K562 (cell line): ENCODE data around the gene ATP5F1A. TPM values are rescaled to one million over a fixed set of nuclear protein-coding genes. Genes with fewer than 3 reads are reported as not detected.
A peak's percentile ranks its signal among the peaks of the same experiment; 100 is the strongest.

Source experiments
- ETS2 ChIP-seq: IDR thresholded peaks from 2 replicates; pipeline ENCODE4 v1.6.1; 2016; ENCODE audit warnings: borderline replicate concordance, missing genetic modification characterization, mild to moderate bottlenecking, moderate library complexity, missing compliant biosample characterization; ENCODE audit not compliant: poor library complexity, severe bottlenecking
- KHSRP ChIP-seq: fragments of 450-650 bp; IDR thresholded peaks from 2 replicates; pipeline ENCODE4 v1.6.1; 2017
- NEUROD1 ChIP-seq: fragments of 150-350 bp; IDR thresholded peaks from 2 replicates; pipeline ENCODE4 v1.6.1; 2014; ENCODE audit warnings: borderline replicate concordance, low read length, low read depth; ENCODE audit not compliant: partially characterized antibody
- NR2F6 ChIP-seq: fragments of 450-650 bp; formaldehyde crosslinking; IDR thresholded peaks from 2 replicates; pipeline ENCODE4 v1.4.0; 2020; ENCODE audit warnings: mild to moderate bottlenecking
- NRF1 ChIP-seq, 2 experiments: fragments of 450-650 bp; IDR thresholded peaks in 1 of 2; conservative IDR thresholded peaks in 1 of 2; 2 replicates each; pipeline ENCODE4 v1.6.1; 2014; ENCODE audit warnings: mild to moderate bottlenecking in 2 of 2
- RBM25 ChIP-seq: fragments of 200-400 bp; formaldehyde crosslinking; IDR thresholded peaks from 2 replicates; pipeline ENCODE4 v1.6.1; 2018; ENCODE audit warnings: low read length, low read depth, moderate library complexity; ENCODE audit not compliant: severe bottlenecking
- SAFB ChIP-seq: fragments of 200-400 bp; formaldehyde crosslinking; IDR thresholded peaks from 2 replicates; pipeline ENCODE4 v1.6.1; 2017; ENCODE audit warnings: low read depth, low read length, borderline replicate concordance
- TAF7 ChIP-seq: fragments of 450-650 bp; IDR thresholded peaks from 2 replicates; pipeline ENCODE4 v1.6.1; 2016; ENCODE audit warnings: missing genetic modification characterization, missing compliant biosample characterization
- TCF7L2 ChIP-seq: fragments of 150-350 bp; IDR thresholded peaks from 2 replicates; pipeline ENCODE4 v1.6.1; 2016; ENCODE audit warnings: low read depth, mild to moderate bottlenecking, low read length, moderate library complexity
- ZNF121 ChIP-seq: sonication (generic); formaldehyde crosslinking; conservative IDR thresholded peaks from 2 replicates; pipeline ENCODE4 v1.8.0; 2022; ENCODE audit warnings: missing genetic modification reagents
- ZNF143 ChIP-seq: sonication (generic); formaldehyde crosslinking; IDR thresholded peaks from 2 replicates; pipeline ENCODE4 v1.9.0; 2022; ENCODE audit warnings: mild to moderate bottlenecking, missing genetic modification reagents
- ZNF197 ChIP-seq: fragments of 200-800 bp; sonication (Bioruptor generic); IDR thresholded peaks from 2 replicates; pipeline ENCODE4 v1.6.1; 2016; ENCODE audit warnings: low read depth, missing genetic modification characterization, missing compliant biosample characterization
- polyA plus RNA-seq, 8 experiments: library from polyadenylated mRNA; depleted of rRNA in 4 of 8; stranded (reverse) in 5 of 8; unstranded in 3 of 8; fragments of >200 nt; fragmentation: Nextera tagmentation in 2 of 8; fragmentation: Illumina TruSeq in 1 of 8; extraction: Ambion mirVana in 2 of 8; extraction: Trizol in 1 of 8; gene quantifications; 2 replicates each; pipeline versions ENCODE4 v1.2.1 to v1.2.3, GENCODE V29; 2011 to 2014; ENCODE audit warnings: inconsistent platforms in 1 of 8, missing spikeins in 1 of 8
- total RNA-seq, 7 experiments: library from RNA; depleted of rRNA in 6 of 7; stranded (reverse); fragments of >200 nt in 6 of 7; fragmentation: Illumina TruSeq in 2 of 7; extraction: Trizol in 2 of 7; gene quantifications; 2 replicates each; pipeline versions ENCODE4 v1.2.1 to v1.2.3, GENCODE V29; 2011 to 2021; ENCODE audit warnings: low replicate concordance in 1 of 7
- TF ChIP-seq, protein P1 (sequence below): fragments of 200-600 bp; sonication (generic); IDR thresholded peaks from one replicate; pipeline ENCODE4 v1.6.1; 2012; ENCODE audit warnings: mild to moderate bottlenecking, low read depth, low read length, inconsistent platforms
- TF ChIP-seq, protein P2 (sequence below): fragments of 250-450 bp; sonication (Bioruptor Pico); IDR thresholded peaks from 2 replicates; pipeline ENCODE4 v1.4.0; 2020; ENCODE audit warnings: mild to moderate bottlenecking
- TF ChIP-seq, protein P3 (sequence below): fragments of 250-450 bp; sonication (Bioruptor Pico); IDR thresholded peaks from 2 replicates; pipeline ENCODE4 v1.9.0; 2021; ENCODE audit warnings: mild to moderate bottlenecking

ATP5F1A gene
- total and polyA plus RNA-seq, 9 of the 15 experiments (the other 6 are each of a cell fraction or from before 2014, with no cell fraction given), result 377 to 762 (median 490) TPM

DNA sequence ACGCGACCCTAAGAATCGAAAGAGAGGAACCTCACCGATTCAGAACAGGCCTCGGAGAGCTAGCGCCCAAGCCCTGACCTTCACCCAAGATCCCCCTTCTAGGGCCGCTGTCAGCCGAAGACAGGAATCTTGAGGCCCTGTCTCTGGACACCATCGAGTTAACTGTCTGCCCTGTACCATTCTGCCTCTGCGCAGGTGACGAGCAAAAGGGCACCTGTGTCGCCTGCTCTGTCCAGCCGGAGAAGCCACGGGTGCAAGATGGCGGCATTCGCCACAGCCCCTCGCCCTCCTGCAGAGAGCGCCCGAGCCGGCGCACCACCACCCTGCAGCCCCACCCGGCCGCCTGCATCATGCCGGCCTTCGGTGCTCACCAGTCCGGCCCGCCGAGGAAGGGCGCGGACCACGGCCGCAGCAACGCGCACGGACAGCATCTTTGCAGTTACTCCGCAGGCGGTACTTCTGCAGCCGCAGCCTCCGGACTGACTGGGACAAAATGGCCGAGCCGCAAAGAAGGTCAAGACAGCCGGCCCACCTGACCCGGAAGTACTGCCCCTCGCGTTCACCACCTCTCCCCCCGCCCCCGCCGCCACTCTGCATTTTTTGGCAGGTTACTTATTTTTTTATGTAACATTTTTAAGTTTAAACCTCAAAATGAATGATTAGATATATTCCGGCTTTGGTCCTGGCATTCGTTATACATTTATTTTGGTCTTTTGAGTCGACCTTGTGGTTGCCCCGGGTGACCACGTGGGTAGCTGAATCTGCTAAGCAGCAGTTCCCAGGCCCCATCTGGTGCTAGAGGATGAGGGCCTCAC is at the start of gene ATP5F1A (continued):
- TF ChIP-seq, protein P1, sequence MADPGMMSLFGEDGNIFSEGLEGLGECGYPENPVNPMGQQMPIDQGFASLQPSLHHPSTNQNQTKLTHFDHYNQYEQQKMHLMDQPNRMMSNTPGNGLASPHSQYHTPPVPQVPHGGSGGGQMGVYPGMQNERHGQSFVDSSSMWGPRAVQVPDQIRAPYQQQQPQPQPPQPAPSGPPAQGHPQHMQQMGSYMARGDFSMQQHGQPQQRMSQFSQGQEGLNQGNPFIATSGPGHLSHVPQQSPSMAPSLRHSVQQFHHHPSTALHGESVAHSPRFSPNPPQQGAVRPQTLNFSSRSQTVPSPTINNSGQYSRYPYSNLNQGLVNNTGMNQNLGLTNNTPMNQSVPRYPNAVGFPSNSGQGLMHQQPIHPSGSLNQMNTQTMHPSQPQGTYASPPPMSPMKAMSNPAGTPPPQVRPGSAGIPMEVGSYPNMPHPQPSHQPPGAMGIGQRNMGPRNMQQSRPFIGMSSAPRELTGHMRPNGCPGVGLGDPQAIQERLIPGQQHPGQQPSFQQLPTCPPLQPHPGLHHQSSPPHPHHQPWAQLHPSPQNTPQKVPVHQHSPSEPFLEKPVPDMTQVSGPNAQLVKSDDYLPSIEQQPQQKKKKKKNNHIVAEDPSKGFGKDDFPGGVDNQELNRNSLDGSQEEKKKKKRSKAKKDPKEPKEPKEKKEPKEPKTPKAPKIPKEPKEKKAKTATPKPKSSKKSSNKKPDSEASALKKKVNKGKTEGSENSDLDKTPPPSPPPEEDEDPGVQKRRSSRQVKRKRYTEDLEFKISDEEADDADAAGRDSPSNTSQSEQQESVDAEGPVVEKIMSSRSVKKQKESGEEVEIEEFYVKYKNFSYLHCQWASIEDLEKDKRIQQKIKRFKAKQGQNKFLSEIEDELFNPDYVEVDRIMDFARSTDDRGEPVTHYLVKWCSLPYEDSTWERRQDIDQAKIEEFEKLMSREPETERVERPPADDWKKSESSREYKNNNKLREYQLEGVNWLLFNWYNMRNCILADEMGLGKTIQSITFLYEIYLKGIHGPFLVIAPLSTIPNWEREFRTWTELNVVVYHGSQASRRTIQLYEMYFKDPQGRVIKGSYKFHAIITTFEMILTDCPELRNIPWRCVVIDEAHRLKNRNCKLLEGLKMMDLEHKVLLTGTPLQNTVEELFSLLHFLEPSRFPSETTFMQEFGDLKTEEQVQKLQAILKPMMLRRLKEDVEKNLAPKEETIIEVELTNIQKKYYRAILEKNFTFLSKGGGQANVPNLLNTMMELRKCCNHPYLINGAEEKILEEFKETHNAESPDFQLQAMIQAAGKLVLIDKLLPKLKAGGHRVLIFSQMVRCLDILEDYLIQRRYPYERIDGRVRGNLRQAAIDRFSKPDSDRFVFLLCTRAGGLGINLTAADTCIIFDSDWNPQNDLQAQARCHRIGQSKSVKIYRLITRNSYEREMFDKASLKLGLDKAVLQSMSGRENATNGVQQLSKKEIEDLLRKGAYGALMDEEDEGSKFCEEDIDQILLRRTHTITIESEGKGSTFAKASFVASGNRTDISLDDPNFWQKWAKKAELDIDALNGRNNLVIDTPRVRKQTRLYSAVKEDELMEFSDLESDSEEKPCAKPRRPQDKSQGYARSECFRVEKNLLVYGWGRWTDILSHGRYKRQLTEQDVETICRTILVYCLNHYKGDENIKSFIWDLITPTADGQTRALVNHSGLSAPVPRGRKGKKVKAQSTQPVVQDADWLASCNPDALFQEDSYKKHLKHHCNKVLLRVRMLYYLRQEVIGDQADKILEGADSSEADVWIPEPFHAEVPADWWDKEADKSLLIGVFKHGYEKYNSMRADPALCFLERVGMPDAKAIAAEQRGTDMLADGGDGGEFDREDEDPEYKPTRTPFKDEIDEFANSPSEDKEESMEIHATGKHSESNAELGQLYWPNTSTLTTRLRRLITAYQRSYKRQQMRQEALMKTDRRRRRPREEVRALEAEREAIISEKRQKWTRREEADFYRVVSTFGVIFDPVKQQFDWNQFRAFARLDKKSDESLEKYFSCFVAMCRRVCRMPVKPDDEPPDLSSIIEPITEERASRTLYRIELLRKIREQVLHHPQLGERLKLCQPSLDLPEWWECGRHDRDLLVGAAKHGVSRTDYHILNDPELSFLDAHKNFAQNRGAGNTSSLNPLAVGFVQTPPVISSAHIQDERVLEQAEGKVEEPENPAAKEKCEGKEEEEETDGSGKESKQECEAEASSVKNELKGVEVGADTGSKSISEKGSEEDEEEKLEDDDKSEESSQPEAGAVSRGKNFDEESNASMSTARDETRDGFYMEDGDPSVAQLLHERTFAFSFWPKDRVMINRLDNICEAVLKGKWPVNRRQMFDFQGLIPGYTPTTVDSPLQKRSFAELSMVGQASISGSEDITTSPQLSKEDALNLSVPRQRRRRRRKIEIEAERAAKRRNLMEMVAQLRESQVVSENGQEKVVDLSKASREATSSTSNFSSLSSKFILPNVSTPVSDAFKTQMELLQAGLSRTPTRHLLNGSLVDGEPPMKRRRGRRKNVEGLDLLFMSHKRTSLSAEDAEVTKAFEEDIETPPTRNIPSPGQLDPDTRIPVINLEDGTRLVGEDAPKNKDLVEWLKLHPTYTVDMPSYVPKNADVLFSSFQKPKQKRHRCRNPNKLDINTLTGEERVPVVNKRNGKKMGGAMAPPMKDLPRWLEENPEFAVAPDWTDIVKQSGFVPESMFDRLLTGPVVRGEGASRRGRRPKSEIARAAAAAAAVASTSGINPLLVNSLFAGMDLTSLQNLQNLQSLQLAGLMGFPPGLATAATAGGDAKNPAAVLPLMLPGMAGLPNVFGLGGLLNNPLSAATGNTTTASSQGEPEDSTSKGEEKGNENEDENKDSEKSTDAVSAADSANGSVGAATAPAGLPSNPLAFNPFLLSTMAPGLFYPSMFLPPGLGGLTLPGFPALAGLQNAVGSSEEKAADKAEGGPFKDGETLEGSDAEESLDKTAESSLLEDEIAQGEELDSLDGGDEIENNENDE, result no peak
- TF ChIP-seq ETS2 (tag), result no peak
- no peak for TF ChIP-seq NEUROD1
- no peak for TF ChIP-seq TCF7L2
- peak; percentile 61 to 70 for TF ChIP-seq NRF1 (conservative IDR thresholded peaks at IDR 0.05 in 1 of 2, IDR thresholded peaks at IDR 0.05 in 1 of 2)
- no peak for TF ChIP-seq KHSRP
- no peak for TF ChIP-seq ZNF197 (CRISPR knock-in tag)
- TF ChIP-seq, protein P2, sequence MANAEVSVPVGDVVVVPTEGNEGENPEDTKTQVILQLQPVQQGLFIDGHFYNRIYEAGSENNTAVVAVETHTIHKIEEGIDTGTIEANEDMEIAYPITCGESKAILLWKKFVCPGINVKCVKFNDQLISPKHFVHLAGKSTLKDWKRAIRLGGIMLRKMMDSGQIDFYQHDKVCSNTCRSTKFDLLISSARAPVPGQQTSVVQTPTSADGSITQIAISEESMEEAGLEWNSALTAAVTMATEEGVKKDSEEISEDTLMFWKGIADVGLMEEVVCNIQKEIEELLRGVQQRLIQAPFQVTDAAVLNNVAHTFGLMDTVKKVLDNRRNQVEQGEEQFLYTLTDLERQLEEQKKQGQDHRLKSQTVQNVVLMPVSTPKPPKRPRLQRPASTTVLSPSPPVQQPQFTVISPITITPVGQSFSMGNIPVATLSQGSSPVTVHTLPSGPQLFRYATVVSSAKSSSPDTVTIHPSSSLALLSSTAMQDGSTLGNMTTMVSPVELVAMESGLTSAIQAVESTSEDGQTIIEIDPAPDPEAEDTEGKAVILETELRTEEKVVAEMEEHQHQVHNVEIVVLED (CRISPR knock-in tag), result no peak
- no peak for TF ChIP-seq SAFB
- peak; percentile 13; the same call in 1 of the 2 replicates for TF ChIP-seq TAF7
- TF ChIP-seq ZNF143 (CRISPR knock-in tag), result no peak
- TF ChIP-seq, protein P3, sequence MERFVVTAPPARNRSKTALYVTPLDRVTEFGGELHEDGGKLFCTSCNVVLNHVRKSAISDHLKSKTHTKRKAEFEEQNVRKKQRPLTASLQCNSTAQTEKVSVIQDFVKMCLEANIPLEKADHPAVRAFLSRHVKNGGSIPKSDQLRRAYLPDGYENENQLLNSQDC (CRISPR knock-in tag), result no peak
- TF ChIP-seq NR2F6, result no peak
- TF ChIP-seq RBM25, result no peak
- TF ChIP-seq ZNF121, result no peak
